ENCODE data around the gene AHNAK2. TPM values are rescaled to one million over a fixed set of nuclear protein-coding genes. Genes with fewer than 3 reads are reported as not detected.

The AHNAK2 gene
- total RNA-seq, 6 donors from 2014 or later: 4.3 to 48.0 (median 12.9) TPM

DNA sequence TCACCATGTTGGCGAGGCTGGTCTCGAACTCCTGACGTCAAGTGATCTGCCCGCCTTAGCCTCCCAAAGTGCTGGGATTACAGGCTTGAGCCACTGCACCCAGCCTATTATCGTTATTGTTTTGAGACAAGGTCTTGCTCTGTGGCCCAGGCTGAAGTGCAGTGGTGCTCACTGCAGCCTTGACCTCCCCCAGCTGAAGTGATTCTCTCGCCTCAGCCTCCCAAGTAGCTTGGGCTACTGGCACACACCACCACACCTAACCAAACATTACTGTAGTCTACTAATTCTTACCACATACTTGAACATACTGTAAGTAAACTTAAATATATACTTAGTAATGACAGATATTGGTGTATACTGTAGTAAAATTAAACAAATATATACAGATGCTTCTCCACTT is 47.3 kb upstream of the AHNAK2 start:
- H3K27ac ChIP-seq: peak overlapping the region in 2 of 4 donors; percentile 27 to 67
- no peak overlapping the region for H3K4me3 ChIP-seq
- peaks cover 6 to 12% (median 7%) of the 10 kb centered on the region in 4 donors for H3K4me1 ChIP-seq
- no peaks in the 10 kb centered on the region for H3K9me3 ChIP-seq
- DNase-seq (no peak), ATAC-seq (ENCODE audit: low FRiP score in 2 of 2) (no peak)
- WGBS, 2 donors: 98% methylated on average over 6 of the region's 6 CpGs
- no peaks in the 10 kb centered on the region for H3K36me3 ChIP-seq
- TF ChIP-seq, protein P1, sequence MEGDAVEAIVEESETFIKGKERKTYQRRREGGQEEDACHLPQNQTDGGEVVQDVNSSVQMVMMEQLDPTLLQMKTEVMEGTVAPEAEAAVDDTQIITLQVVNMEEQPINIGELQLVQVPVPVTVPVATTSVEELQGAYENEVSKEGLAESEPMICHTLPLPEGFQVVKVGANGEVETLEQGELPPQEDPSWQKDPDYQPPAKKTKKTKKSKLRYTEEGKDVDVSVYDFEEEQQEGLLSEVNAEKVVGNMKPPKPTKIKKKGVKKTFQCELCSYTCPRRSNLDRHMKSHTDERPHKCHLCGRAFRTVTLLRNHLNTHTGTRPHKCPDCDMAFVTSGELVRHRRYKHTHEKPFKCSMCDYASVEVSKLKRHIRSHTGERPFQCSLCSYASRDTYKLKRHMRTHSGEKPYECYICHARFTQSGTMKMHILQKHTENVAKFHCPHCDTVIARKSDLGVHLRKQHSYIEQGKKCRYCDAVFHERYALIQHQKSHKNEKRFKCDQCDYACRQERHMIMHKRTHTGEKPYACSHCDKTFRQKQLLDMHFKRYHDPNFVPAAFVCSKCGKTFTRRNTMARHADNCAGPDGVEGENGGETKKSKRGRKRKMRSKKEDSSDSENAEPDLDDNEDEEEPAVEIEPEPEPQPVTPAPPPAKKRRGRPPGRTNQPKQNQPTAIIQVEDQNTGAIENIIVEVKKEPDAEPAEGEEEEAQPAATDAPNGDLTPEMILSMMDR (IDR thresholded peaks at IDR 0.05): no peak
- no peak for TF ChIP-seq EP300 (IDR thresholded peaks at IDR 0.05)
- no peak for TF ChIP-seq POLR2A (IDR thresholded peaks at IDR 0.05)
- no peak for TF ChIP-seq POLR2AphosphoS5 (IDR thresholded peaks at IDR 0.05)
- H3K27me3 ChIP-seq: no peaks in the 10 kb centered on the region

DNA sequence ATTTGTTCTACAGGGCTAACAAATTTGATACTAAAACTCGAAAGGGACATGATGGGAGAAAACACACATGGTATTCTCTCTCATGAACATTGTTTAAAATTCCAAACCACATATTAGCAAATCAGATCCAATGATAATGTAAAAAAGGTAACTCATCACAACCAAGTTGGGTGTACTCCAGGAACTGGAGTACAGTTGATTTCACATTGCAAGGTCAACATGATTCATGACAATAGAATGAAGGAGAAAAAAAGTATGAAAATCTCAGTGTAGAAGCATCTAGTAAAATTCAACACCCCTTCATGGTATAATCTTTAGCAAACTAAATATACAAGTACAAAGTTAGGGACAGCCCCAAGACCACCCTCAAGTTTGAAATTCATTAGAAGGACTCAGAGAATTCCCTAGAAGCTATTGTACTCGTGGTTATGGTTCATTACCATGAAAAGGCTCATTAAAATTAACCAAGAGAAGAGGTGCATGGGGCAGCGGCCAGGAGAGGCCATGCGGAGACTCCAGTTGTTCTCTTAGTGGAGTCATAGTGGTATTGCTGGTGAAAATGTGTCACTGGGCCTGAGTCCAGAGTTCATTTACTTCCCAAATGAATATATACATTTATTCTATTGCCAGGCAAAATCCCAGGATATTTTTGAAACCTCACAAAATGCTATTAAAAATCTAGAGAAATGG is 45.8 kb upstream of the AHNAK2 start:
- Histone ChIP-seq H3K27ac (peak overlapping the region in 3 of 4 donors; percentile 38 to 56 (median 49)), H3K4me1 (peaks cover 19 to 27% (median 21%) of the 10 kb centered on the region in 4 donors), H3K27me3 (no peaks in the 10 kb centered on the region), H3K4me3 (no peak overlapping the region), H3K9me3 (no peaks in the 10 kb centered on the region), H3K36me3 (no peaks in the 10 kb centered on the region)
- TF ChIP-seq POLR2AphosphoS5 (IDR thresholded peaks at IDR 0.05) (no peak), POLR2A (IDR thresholded peaks at IDR 0.05) (no peak), EP300 (IDR thresholded peaks at IDR 0.05) (no peak)
- TF ChIP-seq, protein P1 (IDR thresholded peaks at IDR 0.05): no peak
- DNase-seq (no peak), ATAC-seq (ENCODE audit: low FRiP score in 2 of 2) (no peak)
- 80 to 87% methylated on average over 4 of the region's 4 CpGs for WGBS, 2 donors

DNA sequence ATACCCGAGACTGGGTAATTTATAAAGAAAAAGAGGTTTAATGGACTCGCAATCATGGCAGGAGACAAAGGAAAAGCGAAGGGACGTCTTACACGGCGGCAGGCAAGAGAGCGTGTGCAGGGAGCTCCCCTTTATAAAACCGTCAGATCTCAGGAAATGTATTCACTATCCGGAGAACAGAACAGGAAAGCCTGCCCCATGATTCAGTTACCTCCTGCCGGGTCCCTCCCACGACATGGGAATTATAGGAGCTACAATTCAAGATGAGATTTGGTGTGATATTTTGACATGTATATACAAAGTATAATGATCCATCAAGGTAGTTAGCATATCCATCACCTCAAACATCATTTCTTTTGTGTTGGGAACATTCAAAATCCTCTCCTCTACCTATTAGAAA is 45.0 kb upstream of the AHNAK2 start:
- H3K4me3 ChIP-seq: no peak overlapping the region
- 74 to 79% methylated on average over 11 of the region's 11 CpGs for WGBS, 2 donors
- ATAC-seq (ENCODE audit: low FRiP score in 2 of 2): no peak

DNA sequence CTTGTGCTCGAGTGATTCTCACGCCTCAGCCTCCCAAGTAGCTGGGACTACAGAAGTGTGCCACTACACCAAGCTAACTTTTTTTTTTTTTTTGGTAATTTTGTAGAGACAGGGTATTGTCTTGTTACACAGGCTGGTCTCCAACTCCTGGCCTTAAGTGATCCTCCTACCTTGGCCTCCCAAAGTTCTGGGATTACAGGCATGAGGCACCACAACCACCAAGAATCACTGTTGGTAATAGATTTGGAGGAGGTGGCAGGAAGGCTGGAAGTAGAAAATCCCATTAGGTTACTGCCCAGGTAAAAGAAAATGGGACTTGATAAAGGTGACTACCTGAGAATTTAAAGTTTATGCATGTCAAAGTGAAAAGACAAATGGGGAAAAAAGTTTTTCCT is 44.1 kb upstream of the AHNAK2 start:
- no peak for DNase-seq
- no peaks in the 10 kb centered on the region for H3K36me3 ChIP-seq
- 51 to 83% methylated on average over 2 of the region's 2 CpGs for WGBS, 2 donors
- H3K4me1 ChIP-seq: peaks cover 21 to 39% (median 24%) of the 10 kb centered on the region in 4 donors
- no peak for TF ChIP-seq POLR2AphosphoS5 (IDR thresholded peaks at IDR 0.05)
- TF ChIP-seq, protein P1 (IDR thresholded peaks at IDR 0.05): no peak
- no peak for TF ChIP-seq EP300 (IDR thresholded peaks at IDR 0.05)
- no peak for TF ChIP-seq POLR2A (IDR thresholded peaks at IDR 0.05)
- no peaks in the 10 kb centered on the region for H3K27me3 ChIP-seq
- no peak overlapping the region for H3K4me3 ChIP-seq
- H3K9me3 ChIP-seq: no peaks in the 10 kb centered on the region
- peak overlapping the region in 1 of 4 donors; percentile 84 for H3K27ac ChIP-seq
- ATAC-seq (ENCODE audit: low FRiP score in 2 of 2): no peak

More for the DNA sequence above, 45.0 kb upstream of the AHNAK2 start:
- Histone ChIP-seq H3K9me3 (no peaks in the 10 kb centered on the region), H3K27me3 (no peaks in the 10 kb centered on the region), H3K36me3 (no peaks in the 10 kb centered on the region), H3K4me1 (peaks cover 21 to 35% (median 22%) of the 10 kb centered on the region in 4 donors), H3K27ac (no peak overlapping the region)
- TF ChIP-seq, protein P1 (IDR thresholded peaks at IDR 0.05): no peak
- TF ChIP-seq EP300 (IDR thresholded peaks at IDR 0.05) (no peak), POLR2A (IDR thresholded peaks at IDR 0.05) (no peak), POLR2AphosphoS5 (IDR thresholded peaks at IDR 0.05) (no peak)
- DNase-seq: no peak

All from upper lobe of left lung (tissue), 6 donors.